Right renal pelvis (tissue), 4 donors: ENCODE results near the gene FADD. TPM values are rescaled to one million over a fixed set of nuclear protein-coding genes. Genes with fewer than 3 reads are reported as not detected.

Experiments
- DNase-seq, 4 donors: peaks; one replicate each; pipeline ENCODE4 v3.0.0-alpha.2; 2013; ENCODE audit warnings: low read depth in 4 of 4, low spot score in 3 of 4, missing footprints in 1 of 4
- polyA plus RNA-seq, 4 donors: library from polyadenylated mRNA; unstranded; fragments of 120-200 nt; gene quantifications; one replicate each; pipeline ENCODE4 v1.2.1, GENCODE V29; 2013; ENCODE audit not compliant: insufficient read length in 4 of 4

FADD gene
- polyA plus RNA-seq, 4 donors, result 15.7 to 21.6 (median 17.0) TPM

DNA sequence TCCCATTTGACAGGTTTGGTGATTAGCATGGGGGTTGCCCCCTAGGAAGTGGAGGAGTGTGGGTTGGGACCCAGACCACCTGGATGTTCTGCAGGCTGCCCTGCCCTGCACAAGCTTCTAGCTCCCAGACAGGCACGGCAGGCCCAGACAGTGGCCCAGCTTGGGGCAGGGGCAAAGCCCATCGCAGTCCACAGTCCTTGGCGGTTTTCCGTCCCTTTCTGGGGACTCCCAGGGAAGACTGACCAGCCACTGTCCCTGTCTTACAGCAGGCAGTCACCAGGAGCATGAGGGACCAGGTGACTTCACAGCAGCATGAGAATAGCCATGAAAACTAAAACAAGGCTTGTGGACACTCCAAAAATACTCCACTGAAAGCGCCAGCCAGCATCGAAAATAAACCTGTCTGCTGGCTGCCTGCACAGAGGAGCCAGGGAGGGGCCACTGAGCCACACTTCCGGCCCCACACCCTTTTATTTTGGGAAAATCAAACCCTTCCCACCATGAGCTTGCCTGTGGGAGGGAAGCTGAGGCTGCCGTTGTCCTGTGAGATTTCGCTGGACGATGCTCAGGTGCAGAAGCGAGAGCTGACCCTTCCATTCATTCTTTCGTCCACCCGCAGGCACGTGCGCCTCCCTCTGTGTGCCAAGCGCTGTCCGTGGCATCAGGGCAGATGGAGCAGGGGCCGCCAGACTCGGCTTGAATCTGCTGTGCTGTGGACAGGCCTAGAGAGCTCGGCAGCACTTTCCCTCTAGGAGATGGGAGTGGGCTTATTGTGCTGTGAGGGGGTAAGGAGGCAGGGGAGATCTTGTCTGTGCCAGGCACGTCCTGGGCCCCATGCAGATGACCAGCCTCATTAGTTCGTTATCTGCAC lies 28.0 kb downstream of the FADD start:
- no peak for DNase-seq

DNA sequence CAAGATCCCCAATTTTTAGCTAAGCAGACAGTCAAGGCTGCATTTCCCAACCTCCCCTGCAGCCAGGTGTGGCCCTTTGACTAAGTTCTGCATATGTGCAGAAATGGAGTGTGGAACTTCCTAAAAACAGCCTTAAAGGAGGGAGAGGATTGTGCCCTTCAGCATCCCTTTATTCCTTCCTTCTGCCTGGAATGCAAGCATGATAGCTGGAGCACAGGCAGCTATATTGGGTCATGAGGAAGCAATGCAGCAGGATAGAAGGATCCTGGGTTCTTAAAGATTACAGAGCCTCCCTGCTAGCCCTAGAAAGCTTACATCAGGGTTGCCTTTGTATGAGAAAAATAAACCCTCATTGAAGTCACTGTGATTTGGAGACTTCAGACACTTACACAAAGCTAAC lies 29.9 kb downstream of the FADD start:
- DNase-seq, result no peak

DNA sequence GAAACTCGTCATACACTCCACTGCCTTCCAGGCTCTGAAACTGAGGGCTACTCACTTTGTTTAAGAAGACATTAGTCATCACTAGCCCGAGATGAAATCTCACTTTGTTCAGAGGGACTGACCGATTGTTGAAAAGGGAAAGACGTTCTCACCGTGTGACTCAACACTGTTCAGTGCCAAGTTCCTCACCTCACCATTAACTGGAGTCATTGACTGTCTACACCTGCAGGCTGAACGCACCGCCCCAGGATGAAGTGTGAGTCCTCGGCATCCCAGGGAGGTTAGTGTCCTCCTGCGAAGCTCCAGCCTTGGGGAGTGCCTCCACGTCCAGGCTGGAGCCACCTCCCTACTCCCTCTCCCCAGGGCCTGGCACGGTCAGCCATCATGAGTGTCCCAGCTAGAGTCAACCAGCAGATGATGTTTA lies 30.4 kb downstream of the FADD start:
- no peak for DNase-seq

DNA sequence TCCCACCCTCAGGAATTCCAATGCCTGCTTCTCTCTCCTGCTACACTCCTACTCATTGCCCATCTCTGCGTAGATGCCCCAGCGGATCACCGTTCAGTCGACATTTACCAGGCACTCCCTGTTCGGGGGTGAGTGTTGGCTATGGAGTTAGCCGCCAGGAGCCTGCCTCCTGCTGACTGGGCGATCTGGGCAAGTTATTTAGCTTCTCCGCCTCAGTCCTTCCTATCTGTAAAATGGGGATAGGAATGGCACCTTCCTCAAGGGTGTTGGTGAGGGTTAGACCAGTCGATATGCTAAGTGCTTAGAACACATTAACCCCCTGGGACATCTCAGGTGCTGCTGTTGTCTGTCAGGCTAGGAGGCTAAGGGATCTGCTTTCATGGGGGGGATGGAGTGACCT lies 30.9 kb downstream of the FADD start:
- DNase-seq, result no peak

DNA sequence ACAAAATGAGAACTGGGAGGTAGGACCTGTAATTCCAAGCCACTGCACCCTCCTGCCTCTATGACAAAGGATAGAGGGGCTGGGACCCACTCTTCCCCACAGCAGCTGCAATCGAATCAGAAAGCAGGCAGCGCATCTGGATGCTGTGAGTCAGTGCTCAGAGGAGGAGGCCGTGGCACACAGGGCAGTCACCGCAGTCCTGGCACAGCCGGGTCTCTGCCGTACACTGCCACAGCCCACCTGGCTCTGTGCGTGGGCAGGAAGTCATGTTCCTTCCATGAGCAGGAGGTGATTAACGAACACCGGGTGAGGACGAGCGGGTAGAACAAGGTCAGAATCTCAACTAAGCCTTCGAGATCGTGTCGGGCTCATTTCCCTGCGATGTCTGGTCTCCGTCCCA lies 37.2 kb downstream of the FADD start:
- no peak for DNase-seq

DNA sequence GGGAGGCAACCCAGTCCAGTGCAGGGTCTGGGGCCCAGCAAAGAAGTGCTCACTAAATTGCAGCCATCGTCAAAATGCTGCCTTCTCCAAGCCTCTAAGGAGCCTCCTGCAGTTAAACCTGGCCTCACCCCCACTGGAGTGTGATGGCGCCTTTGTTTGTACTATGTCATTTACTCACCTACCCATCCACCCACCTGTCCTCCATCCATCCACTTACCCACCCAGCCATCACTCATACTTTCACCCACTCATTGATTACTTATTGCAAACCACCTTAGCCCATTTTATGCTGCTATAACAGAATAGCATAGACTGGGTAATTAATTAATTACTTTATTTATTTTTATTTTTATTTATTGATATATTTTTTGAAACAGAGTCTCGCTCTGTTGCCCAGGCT lies 38.6 kb downstream of the FADD start:
- DNase-seq, result no peak

DNA sequence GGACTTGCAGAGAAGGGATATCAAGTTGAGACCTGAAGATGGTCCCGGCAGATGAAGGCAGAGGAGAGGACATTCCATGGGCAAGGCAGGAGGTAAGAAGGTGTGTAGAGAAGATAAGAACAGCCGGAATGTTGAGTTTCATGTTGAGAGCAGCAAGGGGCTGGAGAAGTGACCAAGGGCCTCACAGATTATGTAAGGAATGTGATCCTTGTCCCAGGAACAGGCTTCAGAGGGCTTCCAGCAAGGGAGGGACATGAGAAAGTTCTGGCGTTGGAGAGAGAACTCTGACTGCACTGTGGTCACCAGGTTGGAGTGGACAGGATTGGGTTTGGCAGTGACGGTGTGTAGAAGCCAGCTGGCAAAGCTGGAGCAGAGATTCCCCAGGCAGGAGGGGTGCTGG lies 39.8 kb downstream of the FADD start:
- no peak for DNase-seq

DNA sequence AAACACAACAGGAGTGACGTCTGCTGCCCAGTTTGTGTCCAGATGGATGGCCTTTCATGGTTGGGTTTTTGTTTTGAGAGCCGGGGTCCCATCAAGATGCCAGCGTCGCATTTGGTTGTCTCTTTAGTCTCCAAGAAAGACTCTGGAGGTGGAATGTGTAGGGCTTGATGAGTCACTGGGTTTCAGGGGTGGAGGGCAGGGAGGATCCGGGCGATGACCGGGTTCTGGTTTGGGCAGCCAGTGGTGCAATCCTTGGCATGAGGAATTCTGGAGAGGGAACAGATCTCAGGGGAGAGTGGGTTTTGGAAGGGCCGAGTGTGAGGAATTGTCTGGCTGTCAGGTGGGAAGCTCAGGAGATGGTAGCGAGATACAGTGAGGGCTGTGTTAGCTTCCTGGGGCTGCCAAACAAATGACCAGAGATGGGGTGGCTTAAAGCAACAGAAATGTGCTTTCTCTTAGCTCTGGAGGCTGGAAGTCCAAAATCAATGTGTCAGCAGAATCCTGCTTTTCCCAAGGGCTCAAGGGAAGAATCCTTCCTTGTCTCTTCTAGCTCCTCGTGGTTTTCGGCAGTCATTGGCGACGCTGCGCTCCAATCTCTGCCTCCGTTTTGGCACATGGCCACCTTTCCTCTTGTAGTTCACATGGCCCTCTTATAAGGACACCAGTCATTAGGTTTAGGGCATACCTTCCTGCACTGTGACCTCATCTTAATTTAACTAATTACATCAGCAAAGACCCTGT lies 41.0 kb downstream of the FADD start:
- DNase-seq, result no peak

DNA sequence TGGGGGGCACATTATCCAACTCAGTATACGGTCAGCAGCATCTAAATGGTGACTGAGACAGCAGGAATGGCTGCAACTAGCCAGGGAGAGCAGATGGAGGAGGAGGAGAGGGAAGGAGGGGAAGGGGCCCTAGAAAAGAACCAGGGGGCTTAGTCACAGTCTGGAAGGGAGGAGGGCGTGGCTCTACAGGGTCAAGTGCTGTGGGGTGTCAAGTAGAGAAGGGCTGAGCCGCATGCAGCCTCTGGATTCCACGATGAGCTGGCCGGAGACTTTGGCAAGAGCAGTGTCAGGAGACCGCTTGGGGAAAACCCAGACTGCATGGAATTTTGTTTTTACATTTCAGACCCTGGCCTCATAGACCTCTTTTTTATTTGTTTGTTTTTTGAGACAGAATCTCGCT lies 41.6 kb downstream of the FADD start:
- no peak for DNase-seq

DNA sequence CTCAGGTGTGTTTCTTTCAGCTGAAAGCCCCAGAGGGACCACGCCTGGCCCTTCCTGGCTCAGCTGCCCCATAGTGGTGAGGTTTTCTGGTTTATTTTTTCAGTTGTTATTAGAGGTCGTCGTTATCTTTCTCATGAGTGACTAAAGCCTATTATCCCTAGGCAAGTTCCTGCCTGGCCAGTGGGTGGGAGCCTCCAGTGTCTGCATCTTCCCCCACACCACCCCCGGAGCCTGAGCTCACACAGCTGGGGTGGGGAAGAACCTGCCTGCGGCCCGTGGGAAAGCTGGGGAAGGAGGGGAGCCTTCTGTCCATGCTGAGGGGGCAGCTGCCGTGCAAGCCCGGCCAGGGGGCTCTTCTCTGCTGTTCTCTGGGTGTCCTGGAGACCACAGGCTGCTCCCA lies 43.1 kb downstream of the FADD start:
- DNase-seq, result no peak

DNA sequence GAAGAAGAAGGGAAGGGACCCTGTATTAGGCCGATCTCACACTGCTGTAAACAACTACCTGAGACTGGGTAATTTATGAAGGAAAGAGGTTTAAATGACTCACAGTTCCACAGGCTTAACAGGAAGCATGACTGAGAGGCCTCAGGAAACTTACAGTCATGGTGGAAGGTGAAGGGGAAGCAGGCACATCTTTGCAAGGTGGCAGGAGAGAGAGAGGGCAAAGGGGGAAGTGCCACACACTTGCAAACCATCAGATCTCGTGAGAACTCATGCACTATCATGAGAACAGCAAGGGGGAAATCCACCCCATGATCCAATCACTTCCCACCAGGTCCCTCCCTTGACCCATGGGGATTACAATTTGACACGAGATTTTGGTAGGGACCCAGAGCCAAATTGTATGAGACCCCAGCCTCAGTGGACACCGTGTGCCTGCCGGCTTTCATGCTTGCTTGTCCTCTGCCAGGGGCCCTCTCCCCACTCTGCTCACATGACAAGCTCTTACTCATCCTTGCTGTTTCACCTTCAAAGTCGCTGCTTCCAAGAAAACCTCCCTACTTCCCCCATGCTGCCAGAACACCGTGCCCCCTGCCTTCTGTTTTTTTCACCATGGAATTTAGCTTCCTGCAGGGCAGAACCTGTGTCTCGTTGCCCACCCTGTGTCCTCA lies 44.1 kb downstream of the FADD start:
- no peak for DNase-seq

DNA sequence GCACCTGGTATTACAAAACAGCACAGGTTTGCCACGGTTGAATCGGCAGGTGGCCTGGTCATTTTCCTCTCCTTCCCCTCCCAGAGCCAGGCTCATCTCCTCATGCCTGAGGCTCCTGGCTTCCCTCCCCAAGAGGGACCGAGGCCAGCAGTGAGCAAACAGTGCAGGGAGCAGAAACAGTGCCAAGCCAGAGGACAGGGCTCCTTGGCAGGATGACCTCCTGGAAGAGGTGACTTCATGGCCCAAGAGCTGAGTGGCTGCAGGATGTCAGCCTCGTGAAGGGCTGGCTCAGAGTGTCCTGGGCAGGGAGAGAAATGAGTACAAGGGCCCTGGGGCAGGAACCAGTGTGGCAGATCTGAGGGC lies 44.6 kb downstream of the FADD start:
- no peak for DNase-seq

DNA sequence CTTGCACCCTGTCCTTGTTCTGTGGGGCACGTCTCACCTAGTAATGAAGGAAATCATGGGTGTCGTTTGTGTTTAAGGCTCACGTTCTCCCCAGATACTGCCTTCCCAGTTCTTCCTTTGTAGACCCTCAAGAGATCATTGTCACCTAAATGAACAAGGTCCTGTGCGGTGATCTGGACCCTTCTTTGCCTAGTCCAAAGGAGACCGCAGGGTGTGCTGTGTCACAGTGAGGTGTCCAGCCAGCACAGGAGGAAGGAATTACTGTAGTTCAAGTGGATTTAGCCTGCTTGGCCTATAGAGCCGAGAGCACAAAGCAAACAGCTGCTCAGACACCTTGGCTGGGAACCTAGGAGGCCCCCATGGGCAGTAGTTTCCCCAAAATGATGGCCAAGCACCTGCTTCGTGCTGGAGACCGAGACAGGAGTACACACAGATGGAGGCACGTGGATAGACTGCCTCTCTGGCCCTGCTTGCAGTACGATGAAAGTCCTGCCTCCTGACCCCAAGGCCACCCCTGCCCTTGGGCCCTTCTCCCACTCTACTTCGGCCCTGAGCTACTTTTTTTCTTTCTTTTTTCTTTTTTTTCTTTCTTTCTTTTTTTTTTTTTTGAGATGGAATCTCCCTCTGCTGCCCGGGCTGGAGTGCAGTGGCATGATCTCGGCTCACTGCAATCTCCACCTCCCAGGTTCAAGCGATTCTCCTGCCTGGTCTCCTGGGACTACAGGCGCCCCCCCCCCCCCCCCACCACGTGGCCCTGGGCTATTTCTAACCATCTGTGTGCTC lies 48.0 kb downstream of the FADD start:
- no peak for DNase-seq

DNA sequence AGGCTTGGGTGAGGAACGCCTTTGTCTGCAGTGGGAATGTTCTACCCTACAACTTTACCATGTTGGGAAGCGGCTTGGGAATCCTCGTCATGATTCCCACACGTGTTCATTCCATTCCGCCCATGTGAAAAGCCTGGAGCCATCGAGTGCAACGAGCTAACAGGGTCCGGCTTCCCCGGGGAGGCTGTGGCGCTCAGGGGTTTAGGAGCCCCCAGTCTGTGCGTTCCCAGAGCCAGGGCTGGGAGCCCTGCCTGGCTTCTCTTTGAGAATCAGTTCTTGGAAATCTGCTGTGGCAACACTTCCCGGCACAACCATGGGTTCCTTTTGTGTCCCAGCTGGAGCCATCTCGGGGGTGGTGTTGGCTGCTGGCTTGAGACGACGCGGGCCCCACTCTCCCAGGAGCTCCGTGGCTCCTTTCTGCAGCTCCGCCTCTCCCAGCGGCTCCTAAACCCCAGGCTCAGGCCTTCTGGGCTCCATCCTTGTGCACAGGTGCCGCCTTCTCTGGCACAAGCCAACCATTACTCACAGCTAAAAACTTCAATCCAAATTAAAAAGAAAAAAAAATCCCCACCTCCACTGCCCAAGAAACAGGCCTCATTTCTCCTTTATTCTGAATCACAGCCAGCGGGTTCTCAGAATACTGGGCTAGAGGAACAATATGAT lies 48.7 kb downstream of the FADD start:
- DNase-seq, result no peak

DNA sequence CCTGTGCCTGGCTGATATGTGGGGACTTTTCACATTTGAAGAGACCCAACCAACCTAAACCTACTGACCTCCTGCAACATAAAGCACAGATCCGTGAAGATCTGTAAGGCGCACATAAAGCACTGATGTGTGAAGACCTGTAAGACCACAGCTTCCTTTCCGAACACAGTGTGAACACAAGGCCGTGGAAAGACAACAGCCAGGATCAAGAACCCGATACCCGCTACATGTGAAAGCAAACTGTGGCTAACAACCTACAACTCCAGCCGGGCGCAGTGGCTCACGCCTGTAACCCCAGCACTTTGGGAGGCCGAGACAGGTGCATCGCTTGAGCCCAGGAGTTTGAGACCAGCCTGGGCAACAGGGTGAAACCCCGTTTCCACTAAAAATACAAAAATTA lies 49.7 kb downstream of the FADD start:
- no peak for DNase-seq

DNA sequence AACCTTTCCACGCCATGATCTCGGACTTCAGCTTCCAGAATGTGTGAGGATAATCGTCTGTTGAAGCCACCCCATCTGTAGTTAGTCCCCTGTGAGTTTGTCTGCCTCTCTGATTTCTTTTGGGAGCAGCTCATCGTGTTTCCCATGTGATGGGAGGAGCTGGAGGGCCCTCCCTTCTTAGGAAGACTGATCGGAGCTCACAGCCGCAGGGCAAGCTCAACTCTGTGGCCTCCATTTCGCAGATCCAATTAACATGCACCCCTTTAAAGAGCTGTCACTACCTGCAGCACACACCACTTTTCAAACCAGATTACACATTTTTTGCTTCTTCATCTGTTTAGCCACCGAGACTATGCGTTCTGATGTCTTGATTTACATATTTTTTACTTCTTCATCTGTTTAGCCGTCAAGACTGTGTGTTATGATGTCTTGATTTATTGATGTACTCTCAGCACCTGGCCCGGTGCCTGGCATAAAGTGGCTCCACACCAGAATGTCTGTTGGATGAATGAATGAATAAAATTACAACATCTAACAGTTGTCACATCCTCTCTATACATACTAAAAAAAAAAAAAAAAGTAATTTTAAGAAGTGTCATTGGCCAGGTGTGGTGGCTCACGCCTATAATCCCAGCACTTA lies 52.5 kb downstream of the FADD start:
- DNase-seq, result no peak
